Erythroblast (primary cell): ENCODE results near the gene HSPBAP1.

Experiments used
- GATA1 ChIP-seq: IDR thresholded peaks from 2 replicates; pipeline ENCODE4 v1.6.1; 2011; ENCODE audit warnings: low read depth, mild to moderate bottlenecking, control low read depth, low read length, moderate library complexity
- POLR2A ChIP-seq: IDR thresholded peaks from 2 replicates; pipeline ENCODE4 v1.6.1; 2011; ENCODE audit warnings: mild to moderate bottlenecking, low read length

DNA sequence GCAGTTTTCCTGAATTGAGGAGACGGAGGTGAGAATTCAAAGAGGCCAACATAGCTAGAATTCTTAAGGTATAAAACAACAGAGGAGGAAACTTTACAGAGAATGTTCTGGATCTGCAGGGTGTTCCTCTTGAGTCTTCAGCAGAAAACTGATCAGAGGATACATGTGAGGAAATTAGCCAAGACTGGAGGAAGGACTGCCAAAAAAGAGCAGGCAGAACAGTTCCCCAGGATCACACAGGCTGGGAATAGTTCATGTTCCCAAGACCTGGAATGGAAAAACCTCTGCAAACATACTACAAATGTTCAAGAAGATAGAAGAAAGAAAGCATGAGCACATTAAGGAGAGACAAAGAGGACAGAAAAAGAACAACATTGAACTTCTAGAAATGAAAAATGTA, 8.7 kb upstream of the HSPBAP1 start:
- TF ChIP-seq POLR2A (no peak), GATA1 (no peak)
